WTC11 (cell line): ENCODE data around the gene RFLNA. TPM values are rescaled to one million over a fixed set of nuclear protein-coding genes. Genes with fewer than 3 reads are reported as not detected.

ENCODE experiments used
- microRNA-seq: library from miRNA; unstranded; fragments of <30 nt; microRNA quantifications from one replicate; pipeline ENCODE4 v1.2.0, GENCODE V29; 2022; ENCODE audit warnings: borderline number of aligned reads
- total RNA-seq: library from RNA; stranded (reverse); gene quantifications from 3 replicates; pipeline ENCODE4 v1.2.3, GENCODE V29; 2021

Gene RFLNA
- total RNA-seq, 1 experiment from 2014 or later = 6.3 TPM

Small RNAs within 50 kb of the gene (microRNA-seq; reads per million reads assigned to microRNA genes)
- gene MIR6880 = not detected
